Colonic mucosa (tissue), 4 donors: ENCODE results near the gene ADAMTS3. TPM values are rescaled to one million over a fixed set of nuclear protein-coding genes. Genes with fewer than 3 reads are reported as not detected.
A peak's percentile ranks its signal among the peaks of the same experiment; 100 is the strongest.

ENCODE experiments used
- DNase-seq: peaks from one replicate; pipeline ENCODE4 v3.0.0-alpha.2; 2020
- H3K27ac ChIP-seq: fragments of 200-600 bp; one replicate; pipeline ENCODE4 v1.8.0; 2021
- H3K27me3 ChIP-seq: fragments of 200-600 bp; one replicate; pipeline ENCODE4 v1.8.0; 2021
- H3K36me3 ChIP-seq: fragments of 200-600 bp; one replicate; pipeline ENCODE4 v1.8.0; 2021
- H3K4me1 ChIP-seq: fragments of 200-600 bp; one replicate; pipeline ENCODE4 v1.8.0; 2021; ENCODE audit warnings: mild to moderate bottlenecking
- H3K4me3 ChIP-seq: fragments of 200-600 bp; one replicate; pipeline ENCODE4 v1.8.0; 2021
- H3K9ac ChIP-seq, 2 donors: one replicate each; pipeline ENCODE4 v1.7.0; 2013; ENCODE audit warnings: control low read depth in 2 of 2, low read depth in 2 of 2, low read length in 2 of 2
- H3K9me3 ChIP-seq: fragments of 200-600 bp; one replicate; pipeline ENCODE4 v1.8.0; 2021
- CTCF ChIP-seq: fragments of 200-600 bp; IDR thresholded peaks from one replicate; pipeline ENCODE4 v1.8.0; 2022; ENCODE audit warnings: antibody characterized with exemption, mild to moderate bottlenecking
- intact Hi-C: fragments of 100-400 bp; cut with DNase I; formaldehyde crosslinking; loops from one replicate; pipeline ENCODE4 v1.14.1; 2022
- total RNA-seq, 2 donors: library from RNA; stranded (reverse); fragmentation: NEBNext Ultra II Directional in 1 of 2; extraction: Animal tissue kit (Norgen Biotek cat#: 25700) in 1 of 2; gene quantifications; one replicate each; pipeline ENCODE4 v1.2.1, GENCODE V29; 2021
- donor health status: healthy.
- donor health status: DM: no; HTN: no; CAD: no.
- donor health status: DM: no; HTN: no; CAD: no.

Gene ADAMTS3
- total RNA-seq, 2 donors from 2014 or later: 0.15 to 0.29 TPM

GRCh38 chr4:72513227-72513626, 55.8 kb downstream of the ADAMTS3 start:
- Histone ChIP-seq H3K9me3 (no peaks in the 10 kb centered on the region), H3K4me3 (no peak overlapping the region), H3K27ac (no peak overlapping the region), H3K9ac (no peak overlapping the region), H3K4me1 (no peaks in the 10 kb centered on the region), H3K36me3 (no peaks in the 10 kb centered on the region), H3K27me3 (no peaks in the 10 kb centered on the region)
- no peak for TF ChIP-seq CTCF
- intact Hi-C loops: no loop called here
- DNase-seq: no peak

GRCh38 chr4:72507860-72508419, 61.1 kb downstream of the ADAMTS3 start:
- Histone ChIP-seq H3K36me3 (no peaks in the 10 kb centered on the region), H3K27me3 (no peaks in the 10 kb centered on the region), H3K9me3 (no peaks in the 10 kb centered on the region), H3K4me3 (no peak overlapping the region), H3K9ac (no peak overlapping the region), H3K4me1 (no peaks in the 10 kb centered on the region), H3K27ac (no peak overlapping the region)
- no peak for TF ChIP-seq CTCF
- no peak for DNase-seq
- intact Hi-C loops: no loop called here

- intact Hi-C loops: no loop called here
- TF ChIP-seq CTCF: no peak
- no peak for DNase-seq
- Histone ChIP-seq H3K4me1 (no peaks in the 10 kb centered on the region), H3K9ac (no peak overlapping the region), H3K36me3 (no peaks in the 10 kb centered on the region), H3K27me3 (no peaks in the 10 kb centered on the region), H3K27ac (no peak overlapping the region), H3K9me3 (no peaks in the 10 kb centered on the region), H3K4me3 (no peak overlapping the region)
These were observed 61.9 kb downstream of the ADAMTS3 start for GRCh38 chr4:72507167-72507566.

GRCh38 chr4:72505314-72505744, 63.7 kb downstream of the ADAMTS3 start:
- DNase-seq: no peak
- Histone ChIP-seq H3K4me1 (no peaks in the 10 kb centered on the region), H3K4me3 (no peak overlapping the region), H3K27me3 (no peaks in the 10 kb centered on the region), H3K36me3 (no peaks in the 10 kb centered on the region), H3K9me3 (no peaks in the 10 kb centered on the region), H3K9ac (no peak overlapping the region), H3K27ac (no peak overlapping the region)
- TF ChIP-seq CTCF: peak; percentile 54
- intact Hi-C loops: no loop called here

GRCh38 chr4:72500214-72500613, 68.8 kb downstream of the ADAMTS3 start:
- no peaks in the 10 kb centered on the region for H3K27me3 ChIP-seq
- no peak overlapping the region for H3K4me3 ChIP-seq
- no peaks in the 10 kb centered on the region for H3K4me1 ChIP-seq
- H3K27ac ChIP-seq: no peak overlapping the region
- no peaks in the 10 kb centered on the region for H3K9me3 ChIP-seq
- no peaks in the 10 kb centered on the region for H3K36me3 ChIP-seq
- DNase-seq: no peak
- intact Hi-C loops: loop anchor here (5.0 kb wide), 1 partner anchor 517 kb away; no protein-coding TSS in a partner anchor
- no peak for TF ChIP-seq CTCF
- no peak overlapping the region for H3K9ac ChIP-seq
